ENCODE results near the gene ITGB3BP. TPM values are rescaled to one million over a fixed set of nuclear protein-coding genes. Genes with fewer than 3 reads are reported as not detected.
A peak's percentile ranks its signal among the peaks of the same experiment; 100 is the strongest.
"Not testable (repeated sequence)": the region's sequence is repeated elsewhere in the genome, so short reads cannot be mapped to it uniquely, and the experiment has no call there.

Gene ITGB3BP, protein sequence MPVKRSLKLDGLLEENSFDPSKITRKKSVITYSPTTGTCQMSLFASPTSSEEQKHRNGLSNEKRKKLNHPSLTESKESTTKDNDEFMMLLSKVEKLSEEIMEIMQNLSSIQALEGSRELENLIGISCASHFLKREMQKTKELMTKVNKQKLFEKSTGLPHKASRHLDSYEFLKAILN
- polyA plus RNA-seq, result 34.3 TPM
- long read RNA-seq, donor 1, partial matches to known transcripts, result 57 of 80 reads
- long read RNA-seq, donor 1, other reads (novel, unspliced or antisense), result 15 of 80 reads
- long read RNA-seq, donor 2, transcript ITGB3BP-201 (9 exons, 948 nt), result major isoform, 18 of 25 reads
- long read RNA-seq, donor 2, transcript ITGB3BP-212 (10 exons, 1,285 nt), result minor isoform, 5 of 25 reads
- long read RNA-seq, donor 2, partial matches to known transcripts, result 0 of 25 reads
- long read RNA-seq, donor 2, other reads (novel, unspliced or antisense), result 0 of 25 reads
- long read RNA-seq, donor 3, result 0 reads
- long read RNA-seq, donor 4, partial matches to known transcripts, result 0 of 3 reads
- long read RNA-seq, donor 4, other reads (novel, unspliced or antisense), result 0 of 3 reads
- long read RNA-seq, donor 5, partial matches to known transcripts, result 0 of 5 reads
- long read RNA-seq, donor 5, other reads (novel, unspliced or antisense), result 0 of 5 reads
- long read RNA-seq, donor 6, transcript ITGB3BP-201 (9 exons, 948 nt), result major isoform, 13 of 17 reads
- long read RNA-seq, donor 6, partial matches to known transcripts, result 0 of 17 reads
- long read RNA-seq, donor 6, other reads (novel, unspliced or antisense), result 0 of 17 reads
- long read RNA-seq, donor 7, transcript ITGB3BP-201 (9 exons, 948 nt), result major isoform, 9 of 40 reads
- long read RNA-seq, donor 7, transcript ITGB3BP-212 (10 exons, 1,285 nt), result minor isoform, 5 of 40 reads
- long read RNA-seq, donor 7, partial matches to known transcripts, result 9 of 40 reads
- long read RNA-seq, donor 7, other reads (novel, unspliced or antisense), result 14 of 40 reads
- long read RNA-seq, donor 8, transcript ITGB3BP-201 (9 exons, 948 nt), result major isoform, 11 of 13 reads
- long read RNA-seq, donor 8, partial matches to known transcripts, result 0 of 13 reads
- long read RNA-seq, donor 8, other reads (novel, unspliced or antisense), result 0 of 13 reads
- long read RNA-seq, donor 9, transcript ITGB3BP-201 (9 exons, 948 nt), result major isoform, 14 of 25 reads
- long read RNA-seq, donor 9, partial matches to known transcripts, result 5 of 25 reads
- long read RNA-seq, donor 9, other reads (novel, unspliced or antisense), result 0 of 25 reads
- long read RNA-seq, donor 10, transcript ITGB3BP-201 (9 exons, 948 nt), result major isoform, 20 of 23 reads
- long read RNA-seq, donor 10, partial matches to known transcripts, result 0 of 23 reads
- long read RNA-seq, donor 10, other reads (novel, unspliced or antisense), result 0 of 23 reads
- long read RNA-seq, donor 11, transcript ITGB3BP-201 (9 exons, 948 nt), result major isoform, 10 of 14 reads
- long read RNA-seq, donor 11, partial matches to known transcripts, result 0 of 14 reads
- long read RNA-seq, donor 11, other reads (novel, unspliced or antisense), result 0 of 14 reads

DNA sequence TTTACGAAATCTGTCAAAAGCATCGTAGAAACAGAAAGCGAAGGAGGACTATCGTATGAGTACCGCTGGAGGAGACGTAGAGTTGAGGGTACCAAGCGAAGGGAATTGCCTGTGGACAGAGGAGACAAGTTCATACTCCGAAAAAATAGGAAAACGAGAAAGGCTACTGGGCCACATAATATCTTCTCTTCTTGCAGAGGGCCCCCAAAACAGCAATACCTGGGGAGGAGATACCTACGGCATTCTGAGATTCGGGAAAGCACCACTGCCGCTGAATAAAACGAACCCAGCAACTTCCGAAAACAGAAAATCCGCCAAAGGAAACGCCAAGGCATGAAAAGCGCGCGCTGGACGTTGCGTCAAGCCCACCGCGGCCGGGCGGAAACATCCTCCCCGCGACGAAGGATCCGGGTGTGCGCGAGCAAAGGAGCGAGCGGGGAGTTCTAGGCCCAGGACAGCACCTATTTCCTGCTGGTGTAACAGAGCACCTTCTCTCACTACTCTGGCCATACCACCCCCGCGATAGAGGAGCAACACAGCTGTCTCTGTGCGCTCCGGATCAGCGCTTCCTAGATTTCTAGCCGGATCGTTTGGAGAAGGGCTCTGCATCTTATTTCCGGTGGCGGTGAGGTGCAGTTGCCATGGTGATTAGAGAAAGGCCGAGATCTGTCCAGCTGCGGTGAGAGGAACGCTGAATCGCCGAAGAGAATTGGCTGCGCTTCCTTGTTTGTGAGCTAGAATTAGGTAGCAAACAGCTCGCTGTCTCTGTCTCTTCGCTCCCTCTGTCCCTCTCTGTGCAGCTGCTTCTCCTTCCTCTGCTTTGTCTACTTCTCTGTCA, at the start of gene ITGB3BP, which contains the start of gene EFCAB7:
Gene ITGB3BP (minus strand): TSS at position 335 of the 838 bp plus-strand sequence. CDS start 92 bp downstream, at position 243.
Gene EFCAB7 (plus strand): TSS at position 635 of the 838 bp plus-strand sequence. CDS start 2,048 bp downstream, outside the sequence.
- no peaks in the 10 kb centered on the region for H3K4me1 ChIP-seq (ENCODE audit: control insufficient read depth, insufficient read depth, low read length)
- WGBS (ENCODE audit: insufficient coverage, low lambda C conversion rate), result 0% methylated on average over 2 of the region's 50 CpGs
- DNase-seq, result peak; percentile 81 to 92
- no peaks in the 10 kb centered on the region for H3K27me3 ChIP-seq (ENCODE audit: control insufficient read depth, insufficient read depth, low read length)
- no peaks in the 10 kb centered on the region for H3K36me3 ChIP-seq (ENCODE audit: control insufficient read depth, insufficient read depth, low read length)
- H3K9me3 ChIP-seq (ENCODE audit: control insufficient read depth, low read depth, low read length), result no peaks in the 10 kb centered on the region
- peak within 1 kb of the TSS; percentile 89 for H3K27ac ChIP-seq (ENCODE audit: low read length)
- peak within 1 kb of the TSS; percentile 79 for H3K4me3 ChIP-seq (ENCODE audit: low read length)

DNA sequence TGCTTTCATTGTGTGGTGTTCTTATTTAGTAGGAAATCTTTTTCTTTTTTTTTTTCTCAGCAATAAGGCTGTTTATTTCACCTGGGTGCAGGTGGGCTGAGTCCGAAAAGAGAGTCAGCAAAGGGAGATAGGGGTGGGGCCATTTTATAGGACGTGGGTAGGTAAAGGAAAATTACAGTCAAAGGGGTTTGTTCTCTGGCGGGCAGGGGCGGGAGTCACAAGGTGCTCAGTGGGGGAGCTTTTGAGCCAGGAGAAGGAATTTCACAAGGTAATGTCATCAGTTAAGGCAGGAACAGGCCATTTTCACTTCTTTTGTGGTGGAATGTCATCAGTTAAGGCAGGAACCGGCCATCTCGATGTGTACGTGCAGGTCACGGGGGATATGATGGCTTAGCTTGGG, 49.7 kb upstream of the ITGB3BP start:
- H3K4me3 ChIP-seq (ENCODE audit: low read length); DNase-seq; H3K9me3 ChIP-seq (ENCODE audit: control insufficient read depth, low read depth, low read length); H3K27ac ChIP-seq (ENCODE audit: low read length); H3K4me1 ChIP-seq (ENCODE audit: control insufficient read depth, insufficient read depth, low read length); H3K27me3 ChIP-seq (ENCODE audit: control insufficient read depth, insufficient read depth, low read length); H3K36me3 ChIP-seq (ENCODE audit: control insufficient read depth, insufficient read depth, low read length): not testable (repeated sequence)
- 80% methylated on average over 1 of the region's 8 CpGs for WGBS (ENCODE audit: insufficient coverage, low lambda C conversion rate)

DNA sequence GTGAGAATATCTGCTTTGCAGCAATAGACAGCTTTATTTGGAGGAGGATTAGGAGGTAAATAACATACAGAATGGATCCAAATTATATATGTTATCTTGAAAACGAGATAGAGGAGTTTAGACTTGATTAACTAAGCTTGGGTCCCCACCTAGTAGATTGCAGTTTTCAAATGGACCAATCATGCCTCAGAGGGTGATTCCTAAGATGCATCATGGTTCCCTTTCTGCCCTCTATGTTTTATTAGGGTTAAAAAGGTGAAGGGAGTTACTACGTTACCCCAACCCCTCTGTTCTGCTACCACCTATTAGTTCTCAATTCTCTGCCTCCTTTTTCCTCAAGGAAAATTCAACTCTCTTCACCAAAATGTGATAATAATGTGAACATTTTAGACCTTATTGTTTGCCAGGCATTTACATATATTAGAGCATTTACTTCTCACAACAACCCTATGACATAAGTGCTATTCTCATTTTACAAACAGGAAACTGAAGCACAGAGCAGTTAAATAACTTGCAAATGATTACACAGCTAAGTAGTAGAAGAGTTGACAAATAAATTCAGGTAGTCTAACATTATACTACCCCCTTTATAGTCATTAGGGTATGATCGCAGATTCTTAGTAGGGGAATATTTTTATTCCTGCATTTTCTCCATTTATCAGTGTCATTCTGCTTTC, 46.8 kb upstream of the ITGB3BP start:
- H3K27ac ChIP-seq (ENCODE audit: low read length), result no peak overlapping the region
- no peaks in the 10 kb centered on the region for H3K9me3 ChIP-seq (ENCODE audit: control insufficient read depth, low read depth, low read length)
- no peaks in the 10 kb centered on the region for H3K36me3 ChIP-seq (ENCODE audit: control insufficient read depth, insufficient read depth, low read length)
- WGBS (ENCODE audit: insufficient coverage, low lambda C conversion rate), result 80% methylated on average over 2 of the region's 3 CpGs
- H3K4me1 ChIP-seq (ENCODE audit: control insufficient read depth, insufficient read depth, low read length), result no peaks in the 10 kb centered on the region
- no peak for DNase-seq
- no peak overlapping the region for H3K4me3 ChIP-seq (ENCODE audit: low read length)
- no peaks in the 10 kb centered on the region for H3K27me3 ChIP-seq (ENCODE audit: control insufficient read depth, insufficient read depth, low read length)

DNA sequence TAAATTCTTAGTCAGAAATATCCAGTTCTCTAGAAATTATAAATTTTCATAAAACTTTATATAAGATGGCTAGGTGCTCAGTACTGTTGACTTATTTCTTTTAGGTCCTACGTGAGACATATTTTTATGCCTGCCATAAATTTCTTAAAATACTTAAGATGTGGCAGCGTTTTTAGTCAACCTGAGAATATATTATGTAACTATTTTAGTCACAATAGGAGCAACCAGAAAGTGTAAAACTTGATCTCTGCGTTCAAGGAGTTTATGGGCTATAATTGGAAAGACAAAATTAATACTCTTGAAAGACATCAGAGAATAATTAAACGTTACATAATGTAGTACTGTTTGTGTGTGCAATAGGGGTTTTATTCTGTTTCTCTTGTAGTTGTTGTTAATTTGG, 46.0 kb upstream of the ITGB3BP start:
- H3K4me3 ChIP-seq (ENCODE audit: low read length), result no peak overlapping the region
- no peaks in the 10 kb centered on the region for H3K27me3 ChIP-seq (ENCODE audit: control insufficient read depth, insufficient read depth, low read length)
- H3K9me3 ChIP-seq (ENCODE audit: control insufficient read depth, low read depth, low read length), result no peaks in the 10 kb centered on the region
- no peaks in the 10 kb centered on the region for H3K36me3 ChIP-seq (ENCODE audit: control insufficient read depth, insufficient read depth, low read length)
- WGBS (ENCODE audit: insufficient coverage, low lambda C conversion rate), result 89% methylated on average over 3 of the region's 4 CpGs
- no peak for DNase-seq
- no peak overlapping the region for H3K27ac ChIP-seq (ENCODE audit: low read length)
- H3K4me1 ChIP-seq (ENCODE audit: control insufficient read depth, insufficient read depth, low read length), result no peaks in the 10 kb centered on the region

DNA sequence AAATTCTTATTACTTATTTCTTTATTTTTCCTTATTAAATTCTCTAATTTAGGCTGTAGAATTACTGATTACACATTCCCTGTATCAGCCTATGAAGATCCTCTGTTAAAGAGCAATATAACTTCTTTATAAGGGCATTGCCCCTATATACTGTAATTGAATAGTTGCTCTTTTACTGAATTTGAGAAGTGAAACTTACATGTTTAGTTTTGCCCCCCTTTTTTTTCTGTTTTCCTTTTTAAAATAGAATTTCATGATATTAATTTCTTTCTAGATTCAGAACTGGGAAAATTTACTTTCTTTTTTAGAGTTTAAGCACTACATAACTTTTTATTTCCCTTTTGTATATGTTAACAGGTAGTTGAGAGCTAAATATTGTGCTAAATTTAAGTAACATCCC, 40.7 kb upstream of the ITGB3BP start:
- Histone ChIP-seq H3K27ac (ENCODE audit: low read length) (no peak overlapping the region), H3K4me3 (ENCODE audit: low read length) (no peak overlapping the region), H3K27me3 (ENCODE audit: control insufficient read depth, insufficient read depth, low read length) (no peaks in the 10 kb centered on the region), H3K36me3 (ENCODE audit: control insufficient read depth, insufficient read depth, low read length) (peaks cover 2% of the 10 kb centered on the region), H3K4me1 (ENCODE audit: control insufficient read depth, insufficient read depth, low read length) (no peaks in the 10 kb centered on the region), H3K9me3 (ENCODE audit: control insufficient read depth, low read depth, low read length) (no peaks in the 10 kb centered on the region)
- no peak for DNase-seq

DNA sequence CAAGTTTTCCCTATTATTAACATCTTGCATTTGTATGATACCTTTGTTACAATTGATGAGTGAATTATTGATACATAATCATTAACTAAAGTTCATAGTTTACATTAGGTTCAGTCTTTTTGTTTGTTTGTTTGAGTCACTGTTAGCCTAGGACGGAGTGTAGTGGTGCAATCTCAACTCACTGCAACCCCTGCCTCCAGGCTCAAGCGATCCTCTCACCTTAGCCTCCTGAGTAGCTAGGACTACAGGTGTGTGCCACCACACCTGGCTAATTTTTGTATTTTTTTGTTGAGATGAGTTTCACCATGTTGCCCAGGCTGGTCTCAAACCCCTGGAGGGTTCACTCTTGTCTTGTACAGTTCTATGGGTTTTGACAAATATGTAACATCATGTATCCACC, 36.3 kb upstream of the ITGB3BP start:
- Histone ChIP-seq H3K9me3 (ENCODE audit: control insufficient read depth, low read depth, low read length) (no peaks in the 10 kb centered on the region), H3K4me3 (ENCODE audit: low read length) (no peak overlapping the region), H3K4me1 (ENCODE audit: control insufficient read depth, insufficient read depth, low read length) (no peaks in the 10 kb centered on the region), H3K27ac (ENCODE audit: low read length) (no peak overlapping the region), H3K27me3 (ENCODE audit: control insufficient read depth, insufficient read depth, low read length) (no peaks in the 10 kb centered on the region), H3K36me3 (ENCODE audit: control insufficient read depth, insufficient read depth, low read length) (peaks cover 2% of the 10 kb centered on the region)
- WGBS (ENCODE audit: insufficient coverage, low lambda C conversion rate), result no CpG with 5 or more reads among the region's 2 CpGs
- no peak for DNase-seq

DNA sequence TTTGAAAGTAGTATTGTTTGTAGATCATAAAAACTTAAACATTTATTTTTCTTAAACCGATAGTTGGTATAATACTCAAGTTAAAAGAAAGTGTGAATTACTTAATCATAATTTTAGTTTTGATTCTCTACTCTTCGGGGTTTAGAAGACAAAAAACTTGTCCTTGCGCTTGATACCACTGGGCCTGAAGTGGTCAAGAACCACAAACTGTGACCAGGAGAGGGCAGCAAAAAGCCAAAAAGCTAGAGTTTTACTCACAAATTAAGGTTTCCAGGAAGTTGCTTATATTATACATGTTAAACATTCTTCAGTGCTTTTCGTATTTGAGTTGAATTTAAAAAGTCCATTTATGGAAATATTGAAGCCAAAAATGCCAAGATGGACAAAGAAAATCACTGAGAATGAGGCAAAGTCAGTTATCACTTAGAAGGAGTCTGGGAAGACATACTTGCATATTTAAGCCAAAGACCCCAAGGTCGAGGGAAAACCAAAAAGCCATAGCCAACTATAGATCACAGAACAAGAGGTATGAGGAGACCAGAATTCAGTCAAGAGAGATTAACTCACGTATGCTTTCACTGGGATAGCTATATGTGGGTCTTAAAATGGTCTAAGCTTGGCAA, 34.5 kb upstream of the ITGB3BP start:
- H3K36me3 ChIP-seq (ENCODE audit: control insufficient read depth, insufficient read depth, low read length), result no peaks in the 10 kb centered on the region
- no peaks in the 10 kb centered on the region for H3K9me3 ChIP-seq (ENCODE audit: control insufficient read depth, low read depth, low read length)
- DNase-seq, result peak; percentile 4 to 17
- no peak overlapping the region for H3K27ac ChIP-seq (ENCODE audit: low read length)
- H3K4me3 ChIP-seq (ENCODE audit: low read length), result no peak overlapping the region
- no peaks in the 10 kb centered on the region for H3K27me3 ChIP-seq (ENCODE audit: control insufficient read depth, insufficient read depth, low read length)
- H3K4me1 ChIP-seq (ENCODE audit: control insufficient read depth, insufficient read depth, low read length), result no peaks in the 10 kb centered on the region
- WGBS (ENCODE audit: insufficient coverage, low lambda C conversion rate), result 66% methylated on average over 4 of the region's 6 CpGs

DNA sequence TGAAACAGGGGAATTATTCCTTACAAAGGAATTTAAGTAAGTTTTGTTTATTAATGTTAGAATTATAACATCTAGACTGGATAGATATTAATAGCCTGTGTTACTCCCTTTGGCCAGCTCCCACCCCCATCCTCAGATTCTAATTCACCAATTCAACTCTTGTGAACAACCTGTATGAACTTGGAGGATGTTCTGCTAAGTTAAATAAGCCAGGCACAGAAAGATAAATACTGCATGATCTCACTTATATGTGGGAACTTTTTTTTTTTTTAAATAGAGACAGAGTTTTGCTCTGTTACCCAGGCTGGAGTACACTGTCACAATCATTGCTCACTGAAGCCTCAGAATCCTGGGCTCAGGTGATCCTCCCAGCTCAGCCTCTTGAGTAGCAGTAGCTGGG, 32.5 kb upstream of the ITGB3BP start:
- H3K4me1 ChIP-seq (ENCODE audit: control insufficient read depth, insufficient read depth, low read length), result no peaks in the 10 kb centered on the region
- no peaks in the 10 kb centered on the region for H3K36me3 ChIP-seq (ENCODE audit: control insufficient read depth, insufficient read depth, low read length)
- no peaks in the 10 kb centered on the region for H3K9me3 ChIP-seq (ENCODE audit: control insufficient read depth, low read depth, low read length)
- no peaks in the 10 kb centered on the region for H3K27me3 ChIP-seq (ENCODE audit: control insufficient read depth, insufficient read depth, low read length)
- no peak for DNase-seq
- no peak overlapping the region for H3K4me3 ChIP-seq (ENCODE audit: low read length)
- H3K27ac ChIP-seq (ENCODE audit: low read length), result no peak overlapping the region

DNA sequence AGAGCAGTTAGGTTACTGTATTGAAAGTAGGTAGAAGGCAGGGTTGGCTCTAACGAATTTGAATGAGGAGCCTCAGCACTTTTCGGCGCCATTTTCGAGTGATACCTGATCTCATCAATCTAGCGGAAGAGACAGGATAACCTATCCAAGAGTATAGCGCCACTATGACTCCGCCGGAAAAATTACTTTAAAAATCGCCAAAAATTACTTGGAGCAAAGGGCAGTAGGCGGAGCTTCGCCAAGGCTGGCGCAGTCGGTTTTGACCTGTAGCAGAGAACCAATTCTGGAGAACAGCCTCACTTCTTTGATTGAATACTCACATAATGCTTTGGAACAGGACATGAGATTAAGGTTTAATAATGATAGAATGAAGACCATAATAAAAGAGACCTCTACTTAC, 25.9 kb upstream of the ITGB3BP start:
- Histone ChIP-seq H3K27me3 (ENCODE audit: control insufficient read depth, insufficient read depth, low read length) (no peaks in the 10 kb centered on the region), H3K9me3 (ENCODE audit: control insufficient read depth, low read depth, low read length) (no peaks in the 10 kb centered on the region), H3K4me1 (ENCODE audit: control insufficient read depth, insufficient read depth, low read length) (no peaks in the 10 kb centered on the region), H3K27ac (ENCODE audit: low read length) (no peak overlapping the region), H3K36me3 (ENCODE audit: control insufficient read depth, insufficient read depth, low read length) (peaks cover 7% of the 10 kb centered on the region), H3K4me3 (ENCODE audit: low read length) (no peak overlapping the region)
- no CpG with 5 or more reads among the region's 13 CpGs for WGBS (ENCODE audit: insufficient coverage, low lambda C conversion rate)
- DNase-seq, result no peak

All from large intestine (tissue), 12 donors.